NK-92 treated with Interleukin-12 subunit alpha and Interleukin-12 subunit beta, amount 100 ng/mL, for 24 hours (cell line): ENCODE measurements around the gene LIMS2.

Experiments used
- DNase-seq: peaks from one replicate; lab custom pipeline; 2025; lab: John Stamatoyannopoulos, UW

LIMS2 gene

DNA sequence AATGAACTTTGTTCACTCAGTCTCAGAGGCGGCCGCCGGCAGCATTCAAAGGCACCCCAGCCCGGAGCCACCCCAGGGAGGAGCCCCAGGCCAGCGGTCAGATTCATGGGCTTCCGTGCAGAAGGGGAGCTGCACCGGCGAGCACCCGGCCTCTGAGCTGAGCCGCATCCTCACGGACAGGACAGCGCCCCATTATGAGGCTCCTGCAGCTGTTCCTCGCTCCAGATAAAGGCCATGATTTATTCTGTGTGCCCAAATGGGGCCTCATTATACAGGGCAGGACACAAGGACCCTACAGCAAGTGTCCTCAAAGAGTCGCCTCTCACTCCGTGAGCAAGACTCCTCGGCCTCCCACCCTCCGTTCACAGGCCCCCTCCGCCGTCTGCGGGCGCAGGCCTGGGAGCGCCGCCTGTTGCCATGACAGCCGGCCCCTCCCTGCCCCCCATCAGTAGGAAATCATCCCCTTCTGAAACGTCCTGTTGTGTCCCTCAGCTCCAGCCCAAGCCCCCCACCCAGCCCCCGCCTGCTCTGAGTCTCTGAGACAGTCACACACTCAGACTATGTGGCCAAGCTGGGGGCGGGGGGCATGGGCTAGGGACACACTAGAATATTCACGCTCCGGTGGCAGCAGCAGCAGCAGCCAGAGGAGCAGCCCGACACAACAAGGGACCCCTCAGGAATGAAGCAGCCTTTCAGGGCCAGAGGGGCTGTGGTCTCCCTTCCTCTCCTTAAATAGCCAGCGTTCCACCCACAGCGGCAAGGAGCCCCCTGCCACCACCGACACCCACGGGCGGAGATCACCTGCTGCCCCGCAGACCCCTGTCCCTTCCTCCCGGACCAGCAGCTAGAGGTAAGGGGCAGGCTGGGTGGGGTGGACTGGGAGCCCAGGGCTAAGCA is 29.7 kb downstream of the LIMS2 start, which contains the start of gene GPR17:
Gene GPR17 (plus strand): TSS at position 759 of the 897 bp plus-strand sequence. CDS start 4,583 bp downstream, outside the sequence.
- no peak for DNase-seq

GRCh38 chr2:127645026-127645394 is 30.3 kb downstream of the LIMS2 start:
- no peak for DNase-seq

- DNase-seq, result no peak
These were observed 31.0 kb downstream of the LIMS2 start for GRCh38 chr2:127644066-127645025.

- no peak for DNase-seq
These were observed 31.8 kb downstream of the LIMS2 start for GRCh38 chr2:127643439-127644065.

- DNase-seq, result no peak
These were observed 32.5 kb downstream of the LIMS2 start for GRCh38 chr2:127642706-127643438.

GRCh38 chr2:127641846-127642507 is 33.4 kb downstream of the LIMS2 start:
- DNase-seq, result no peak

DNA sequence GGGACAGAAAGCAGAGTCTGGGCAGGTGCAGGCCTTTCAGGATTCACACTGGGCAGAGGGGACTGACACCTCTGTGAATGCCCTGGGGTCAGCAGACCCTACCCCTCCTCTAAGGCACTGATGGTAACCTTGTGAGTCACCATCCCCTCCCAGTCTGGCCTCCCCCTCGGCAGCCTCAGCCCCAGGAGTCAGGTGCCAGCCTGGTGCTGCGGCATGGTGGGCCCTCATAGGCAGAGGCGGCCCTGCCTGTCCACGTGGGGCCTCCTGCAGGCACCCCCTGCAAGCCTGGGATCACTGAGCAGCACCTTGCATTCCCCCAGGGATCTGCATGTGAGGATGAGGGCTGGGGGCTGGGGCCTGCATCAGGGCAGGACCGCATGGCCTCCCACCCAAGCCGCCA is 34.2 kb downstream of the LIMS2 start:
- DNase-seq, result no peak

- no peak for DNase-seq
These were observed 35.0 kb downstream of the LIMS2 start for GRCh38 chr2:127640082-127641072.

DNA sequence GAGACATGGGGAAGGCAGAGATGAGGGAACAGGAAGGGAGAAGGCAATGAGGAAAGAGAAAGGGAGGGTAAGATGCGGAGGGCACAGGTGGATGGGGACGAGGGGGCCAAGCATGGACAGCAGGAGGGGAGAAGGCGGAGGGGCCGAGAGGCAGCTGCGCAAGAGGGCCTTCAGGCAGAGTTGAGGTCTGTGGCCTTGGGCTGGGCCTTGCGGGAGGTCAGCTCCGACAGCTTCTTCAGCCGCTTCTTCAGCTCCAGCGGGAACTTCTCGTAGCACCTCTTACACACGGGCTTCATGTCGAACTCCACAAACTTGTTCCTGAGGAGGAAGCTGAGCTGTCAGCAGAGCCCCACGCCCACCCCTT is 36.2 kb downstream of the LIMS2 start:
- no peak for DNase-seq

DNA sequence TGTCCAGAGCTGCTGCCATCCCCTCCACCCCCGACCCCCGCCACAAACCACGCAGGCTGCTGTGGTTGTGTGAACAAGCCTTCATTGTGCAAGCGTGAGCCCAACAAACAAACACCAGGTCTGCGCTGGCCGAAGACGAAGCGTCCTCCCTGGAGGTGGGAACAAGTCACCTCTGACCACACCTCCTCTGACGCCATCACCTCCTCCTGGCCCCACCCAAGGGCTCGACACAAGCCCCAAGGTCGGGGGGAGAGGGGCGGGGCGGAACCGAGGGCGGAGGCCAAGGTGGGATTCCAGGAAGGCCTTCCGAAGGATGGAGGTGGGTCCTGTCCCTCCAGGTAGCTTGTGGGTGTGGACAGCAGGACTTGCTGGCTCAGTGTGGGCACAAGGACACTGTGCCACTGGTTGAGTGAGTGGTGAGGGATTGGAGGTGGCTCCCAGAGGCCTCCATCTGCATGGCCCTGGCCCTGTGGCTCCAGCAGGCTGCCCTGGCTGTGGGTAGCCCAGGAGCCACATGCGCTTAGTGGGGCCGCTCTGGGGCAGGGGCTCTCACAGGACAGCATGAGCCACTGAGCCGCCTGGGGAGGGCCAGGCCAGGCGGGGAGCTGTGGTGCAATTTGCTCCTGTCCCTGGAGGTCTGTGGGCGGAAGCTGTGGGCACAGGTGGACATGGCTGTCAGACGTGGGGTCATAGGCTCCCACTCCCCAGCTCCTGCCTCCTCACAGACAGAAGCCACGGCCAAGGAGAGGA is 36.8 kb downstream of the LIMS2 start:
- DNase-seq, result no peak

DNA sequence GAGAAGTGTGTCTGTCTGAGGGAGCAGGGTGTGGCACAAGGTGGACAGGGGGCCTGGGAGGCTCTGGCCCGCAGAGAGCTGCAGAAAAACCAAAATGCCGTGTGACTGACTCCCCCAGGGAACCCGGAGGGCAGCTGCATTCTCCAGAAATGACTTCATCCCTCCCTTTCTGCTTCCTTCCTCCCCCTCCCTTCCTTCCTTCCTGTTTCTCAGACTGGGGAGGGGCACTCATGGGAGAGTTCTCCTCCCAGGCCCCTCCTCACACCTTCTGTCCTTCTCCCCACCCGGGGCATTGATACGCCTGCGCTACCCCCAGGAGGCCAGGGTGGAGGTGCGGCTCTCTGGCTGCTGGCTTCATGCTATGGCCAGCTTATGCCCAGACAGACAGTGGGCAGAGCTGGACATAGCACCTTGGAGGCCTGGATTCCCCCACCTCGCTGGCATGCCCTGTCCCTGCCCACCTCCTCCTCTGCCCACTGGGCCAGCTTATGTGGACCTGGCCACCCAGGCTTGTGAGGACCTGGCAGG is 37.5 kb downstream of the LIMS2 start:
- no peak for DNase-seq

DNA sequence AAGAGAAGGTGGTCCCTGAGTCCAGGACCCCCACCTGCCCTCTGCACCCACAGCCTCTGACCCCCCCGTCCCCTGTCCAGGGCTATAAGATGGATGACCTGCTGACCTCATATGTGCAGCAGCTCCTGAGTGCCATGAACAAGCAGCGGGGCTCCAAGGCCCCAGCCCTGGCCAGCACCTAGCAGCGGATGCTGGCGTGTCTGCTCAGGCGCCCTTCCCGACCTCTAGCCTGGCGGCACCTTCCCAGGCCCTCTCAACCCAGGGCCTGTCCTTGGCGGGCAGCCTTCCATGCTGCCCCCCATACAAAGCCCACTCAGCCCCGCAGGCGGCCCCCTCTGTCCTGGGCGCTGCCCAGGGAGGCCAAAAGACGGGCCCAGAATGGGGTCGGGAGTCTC is 38.1 kb downstream of the LIMS2 start:
- DNase-seq, result no peak

GRCh38 chr2:127636248-127637235 is 38.8 kb downstream of the LIMS2 start:
- DNase-seq, result no peak

DNA sequence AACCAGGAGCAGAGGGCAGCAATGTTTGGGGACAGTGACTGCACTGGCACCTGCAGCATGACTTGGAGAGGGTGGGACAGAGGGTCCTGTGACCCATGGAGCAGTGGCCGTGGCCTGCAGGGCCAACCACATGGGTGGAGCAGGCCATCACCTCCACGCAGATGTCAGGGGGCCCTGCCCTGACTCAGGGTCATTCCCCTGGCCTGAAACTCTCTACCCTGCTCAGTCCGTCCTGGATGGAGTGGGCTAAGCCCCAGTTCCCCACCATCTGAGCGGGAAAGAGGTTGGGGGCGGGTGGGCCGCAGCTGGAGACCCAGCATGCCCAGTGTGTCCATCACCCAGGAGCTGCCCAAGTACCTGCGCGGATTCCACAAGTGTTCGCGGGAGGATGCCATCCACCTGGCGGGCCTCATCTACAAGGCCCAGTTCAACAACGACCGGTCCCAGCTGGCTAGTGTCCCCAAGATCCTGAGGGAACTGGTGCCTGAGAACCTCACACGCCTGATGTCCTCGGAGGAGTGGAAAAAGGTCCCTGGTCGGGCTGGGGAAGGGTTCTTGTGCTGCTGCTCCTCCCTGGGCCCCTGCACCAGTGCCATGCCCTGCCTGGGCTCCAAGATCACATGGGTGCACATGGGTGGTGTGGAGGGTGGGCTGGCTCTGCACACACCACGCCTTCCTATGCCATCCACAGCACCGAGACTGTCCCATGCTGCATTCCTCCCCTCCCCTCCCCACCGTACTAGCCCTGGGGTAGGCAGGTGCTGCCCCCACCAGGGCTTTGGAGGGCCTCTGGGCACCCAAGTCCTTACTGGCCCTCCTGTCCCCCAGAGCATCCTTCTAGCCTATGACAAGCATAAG is 39.7 kb downstream of the LIMS2 start:
- DNase-seq, result no peak

- DNase-seq, result no peak
These were observed 40.5 kb downstream of the LIMS2 start for GRCh38 chr2:127634626-127635379.

GRCh38 chr2:127634066-127634617 is 41.2 kb downstream of the LIMS2 start:
- DNase-seq, result no peak
